ENCODE results near the gene RAB20. TPM values are rescaled to one million over a fixed set of nuclear protein-coding genes. Genes with fewer than 3 reads are reported as not detected.

The RAB20 gene
- total and polyA plus RNA-seq, 9 of the 15 experiments (the other 6 are each of a cell fraction or from before 2014, with no cell fraction given), result 0.62 to 9.2 (median 5.4) TPM

DNA sequence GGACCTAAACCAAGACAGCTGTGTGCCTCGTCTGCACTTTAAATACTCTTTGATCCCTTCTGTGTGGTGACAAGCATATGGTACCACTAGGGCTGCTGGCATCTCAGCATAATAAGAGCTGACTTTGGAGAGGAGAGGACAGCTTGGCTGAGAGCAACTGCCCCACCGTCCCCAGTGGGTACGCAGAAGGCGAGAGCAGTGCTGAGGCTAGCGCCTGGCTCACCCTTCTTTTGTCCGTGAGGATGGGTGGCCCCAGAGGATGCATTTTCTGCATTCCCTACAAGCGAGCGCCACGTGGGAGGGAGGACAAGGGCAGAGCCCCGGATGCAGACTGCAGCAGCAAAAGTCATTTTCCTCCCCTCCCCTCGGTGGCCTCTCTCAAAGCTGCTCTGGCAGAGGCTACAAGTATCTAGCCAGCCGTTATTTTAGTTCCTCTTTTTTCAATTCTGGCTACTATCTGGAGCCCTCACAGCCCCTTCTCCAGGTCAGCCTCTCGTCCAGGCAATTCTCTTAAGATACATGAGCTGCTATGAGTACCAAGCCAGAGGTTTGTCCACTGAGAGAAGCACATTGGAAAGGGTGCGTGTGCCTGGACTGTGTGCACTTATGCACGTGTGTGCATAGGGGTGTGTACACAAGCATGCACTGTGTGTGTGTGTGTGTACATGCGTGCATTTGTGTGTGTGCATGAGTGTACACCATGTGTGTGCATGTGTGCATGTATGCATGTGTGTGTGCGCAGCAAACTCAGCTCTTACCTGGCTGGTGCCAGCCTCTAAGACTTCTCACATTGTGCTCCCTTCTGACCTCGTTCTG lies 51.3 kb downstream of the RAB20 start (continued):
- TF ChIP-seq MYC (IDR thresholded peaks at IDR 0.05; ENCODE audit: low read depth, low read length) (0 out of 2 replicates have a peak, but pooled peaks have one; percentile 46), MYC (CRISPR knock-in tag; IDR thresholded peaks at IDR 0.05; ENCODE audit: borderline replicate concordance, low read depth) (no peak), ILF3 (IDR thresholded peaks at IDR 0.05; ENCODE audit: borderline replicate concordance) (no peak), ZNF77 (CRISPR knock-in tag; IDR thresholded peaks at IDR 0.05) (no peak), HDAC1 (IDR thresholded peaks at IDR 0.05) (0 out of 4 replicates have a peak, but pooled peaks of 1 of the 2 experiments have one; percentile 23), ARNT (IDR thresholded peaks at IDR 0.05) (no peak), NR1H2 (CRISPR knock-in tag; IDR thresholded peaks at IDR 0.05) (no peak), MXI1 (IDR thresholded peaks at IDR 0.05; ENCODE audit: low read depth, low read length) (no peak), ZNF217 (CRISPR knock-in tag; IDR thresholded peaks at IDR 0.05) (no peak), POLR3G (IDR thresholded peaks at IDR 0.05; ENCODE audit: extremely low read depth, insufficient read length, insufficient replicate concordance) (no peak), GATAD2A (IDR thresholded peaks at IDR 0.05) (no peak), MCM5 (IDR thresholded peaks at IDR 0.05; ENCODE audit: low read depth) (no peak), ESRRA (IDR thresholded peaks at IDR 0.05; ENCODE audit: borderline replicate concordance, low read depth) (no peak), SAFB (IDR thresholded peaks at IDR 0.05; ENCODE audit: borderline replicate concordance, low read depth, low read length) (no peak), TEAD4 (IDR thresholded peaks at IDR 0.05; ENCODE audit: low read length) (no peak; the same call in 1 of the 2 replicates), TEAD4 (CRISPR knock-in tag; IDR thresholded peaks at IDR 0.05; ENCODE audit: borderline replicate concordance) (no peak), ATF7 (IDR thresholded peaks at IDR 0.05) (no peak), ELF4 (CRISPR knock-in tag; IDR thresholded peaks at IDR 0.05) (no peak), TEAD1 (CRISPR knock-in tag; IDR thresholded peaks at IDR 0.05) (peak in 1 of 2 experiments; percentile 72; a peak in 1 of 4 replicates), SOX6 (IDR thresholded peaks at IDR 0.05) (peak; percentile 31; the same call in 1 of the 2 replicates)
- TF ChIP-seq, protein P1, sequence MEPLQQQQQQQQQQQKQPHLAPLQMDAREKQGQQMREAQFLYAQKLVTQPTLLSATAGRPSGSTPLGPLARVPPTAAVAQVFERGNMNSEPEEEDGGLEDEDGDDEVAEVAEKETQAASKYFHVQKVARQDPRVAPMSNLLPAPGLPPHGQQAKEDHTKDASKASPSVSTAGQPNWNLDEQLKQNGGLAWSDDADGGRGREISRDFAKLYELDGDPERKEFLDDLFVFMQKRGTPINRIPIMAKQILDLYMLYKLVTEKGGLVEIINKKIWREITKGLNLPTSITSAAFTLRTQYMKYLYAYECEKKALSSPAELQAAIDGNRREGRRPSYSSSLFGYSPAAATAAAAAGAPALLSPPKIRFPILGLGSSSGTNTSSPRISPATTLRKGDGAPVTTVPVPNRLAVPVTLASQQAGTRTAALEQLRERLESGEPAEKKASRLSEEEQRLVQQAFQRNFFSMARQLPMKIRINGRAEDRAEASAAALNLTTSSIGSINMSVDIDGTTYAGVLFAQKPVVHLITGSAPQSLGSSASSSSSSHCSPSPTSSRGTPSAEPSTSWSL (CRISPR knock-in tag; IDR thresholded peaks at IDR 0.05; ENCODE audit: borderline replicate concordance), result no peak
- TF ChIP-seq, protein P2, sequence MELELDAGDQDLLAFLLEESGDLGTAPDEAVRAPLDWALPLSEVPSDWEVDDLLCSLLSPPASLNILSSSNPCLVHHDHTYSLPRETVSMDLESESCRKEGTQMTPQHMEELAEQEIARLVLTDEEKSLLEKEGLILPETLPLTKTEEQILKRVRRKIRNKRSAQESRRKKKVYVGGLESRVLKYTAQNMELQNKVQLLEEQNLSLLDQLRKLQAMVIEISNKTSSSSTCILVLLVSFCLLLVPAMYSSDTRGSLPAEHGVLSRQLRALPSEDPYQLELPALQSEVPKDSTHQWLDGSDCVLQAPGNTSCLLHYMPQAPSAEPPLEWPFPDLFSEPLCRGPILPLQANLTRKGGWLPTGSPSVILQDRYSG (tag; conservative IDR thresholded peaks at IDR 0.05; ENCODE audit: low read depth), result no peak
- TF ChIP-seq, protein P3, sequence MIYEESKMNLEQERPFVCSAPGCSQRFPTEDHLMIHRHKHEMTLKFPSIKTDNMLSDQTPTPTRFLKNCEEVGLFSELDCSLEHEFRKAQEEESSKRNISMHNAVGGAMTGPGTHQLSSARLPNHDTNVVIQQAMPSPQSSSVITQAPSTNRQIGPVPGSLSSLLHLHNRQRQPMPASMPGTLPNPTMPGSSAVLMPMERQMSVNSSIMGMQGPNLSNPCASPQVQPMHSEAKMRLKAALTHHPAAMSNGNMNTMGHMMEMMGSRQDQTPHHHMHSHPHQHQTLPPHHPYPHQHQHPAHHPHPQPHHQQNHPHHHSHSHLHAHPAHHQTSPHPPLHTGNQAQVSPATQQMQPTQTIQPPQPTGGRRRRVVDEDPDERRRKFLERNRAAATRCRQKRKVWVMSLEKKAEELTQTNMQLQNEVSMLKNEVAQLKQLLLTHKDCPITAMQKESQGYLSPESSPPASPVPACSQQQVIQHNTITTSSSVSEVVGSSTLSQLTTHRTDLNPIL (CRISPR knock-in tag; IDR thresholded peaks at IDR 0.05), result no peak
- TF ChIP-seq, protein P4, sequence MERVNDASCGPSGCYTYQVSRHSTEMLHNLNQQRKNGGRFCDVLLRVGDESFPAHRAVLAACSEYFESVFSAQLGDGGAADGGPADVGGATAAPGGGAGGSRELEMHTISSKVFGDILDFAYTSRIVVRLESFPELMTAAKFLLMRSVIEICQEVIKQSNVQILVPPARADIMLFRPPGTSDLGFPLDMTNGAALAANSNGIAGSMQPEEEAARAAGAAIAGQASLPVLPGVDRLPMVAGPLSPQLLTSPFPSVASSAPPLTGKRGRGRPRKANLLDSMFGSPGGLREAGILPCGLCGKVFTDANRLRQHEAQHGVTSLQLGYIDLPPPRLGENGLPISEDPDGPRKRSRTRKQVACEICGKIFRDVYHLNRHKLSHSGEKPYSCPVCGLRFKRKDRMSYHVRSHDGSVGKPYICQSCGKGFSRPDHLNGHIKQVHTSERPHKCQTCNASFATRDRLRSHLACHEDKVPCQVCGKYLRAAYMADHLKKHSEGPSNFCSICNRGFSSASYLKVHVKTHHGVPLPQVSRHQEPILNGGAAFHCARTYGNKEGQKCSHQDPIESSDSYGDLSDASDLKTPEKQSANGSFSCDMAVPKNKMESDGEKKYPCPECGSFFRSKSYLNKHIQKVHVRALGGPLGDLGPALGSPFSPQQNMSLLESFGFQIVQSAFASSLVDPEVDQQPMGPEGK (CRISPR knock-in tag; IDR thresholded peaks at IDR 0.05; ENCODE audit: borderline replicate concordance), result no peak
